HG02678 (cell line): ENCODE measurements around the gene SLC8A2.
"Not testable (repeated sequence)": the region's sequence is repeated elsewhere in the genome, so short reads cannot be mapped to it uniquely, and the experiment has no call there.

Source experiments
- ATAC-seq: cut with Tn5 transposase; IDR thresholded peaks from one replicate; pipeline ENCODE4 v1.9.1; 2021; ENCODE audit warnings: mild to moderate bottlenecking, moderate library complexity; ENCODE audit not compliant: unreplicated experiment

SLC8A2 gene

DNA sequence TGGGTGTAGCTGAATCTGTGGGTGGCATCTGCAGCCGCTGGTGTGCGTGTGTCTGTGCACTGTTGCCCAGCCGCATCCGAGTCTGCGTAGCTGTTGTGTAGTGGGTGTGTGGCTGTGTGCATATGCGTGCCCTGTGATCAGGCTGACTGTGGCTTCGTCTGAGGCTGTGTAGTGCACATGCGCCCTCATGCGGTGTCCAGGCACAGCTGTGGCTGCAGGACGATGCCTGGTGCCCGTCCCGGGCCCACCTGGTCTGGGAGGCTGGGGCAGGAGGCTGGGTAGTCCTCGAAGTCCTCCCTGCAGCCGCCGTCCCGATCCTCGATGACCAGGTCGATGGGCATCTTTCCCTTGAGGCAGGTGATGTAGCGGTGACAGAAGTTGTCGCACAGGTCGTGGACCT, 57.2 kb downstream of the SLC8A2 start:
- ATAC-seq, result no peak

DNA sequence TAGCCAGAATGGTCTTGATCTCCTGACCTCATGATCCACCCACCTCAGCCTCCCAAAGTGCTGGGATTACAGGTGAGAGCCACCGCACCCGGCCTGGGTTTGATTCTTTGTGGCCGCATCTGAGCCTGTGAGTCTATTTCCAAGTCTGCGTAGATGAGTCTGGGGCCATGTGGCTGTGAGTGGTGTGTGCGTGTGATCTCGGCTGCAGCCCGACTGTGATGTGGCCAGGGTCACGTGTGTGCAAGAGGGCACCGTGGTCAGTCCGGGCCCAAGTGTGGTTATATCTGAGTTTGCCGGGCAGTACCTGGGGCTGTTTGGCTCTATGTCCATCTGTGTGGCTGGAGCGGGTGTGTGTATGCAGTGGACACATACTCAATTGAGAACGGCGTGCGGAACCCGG, 57.8 kb downstream of the SLC8A2 start:
- ATAC-seq, result no peak

DNA sequence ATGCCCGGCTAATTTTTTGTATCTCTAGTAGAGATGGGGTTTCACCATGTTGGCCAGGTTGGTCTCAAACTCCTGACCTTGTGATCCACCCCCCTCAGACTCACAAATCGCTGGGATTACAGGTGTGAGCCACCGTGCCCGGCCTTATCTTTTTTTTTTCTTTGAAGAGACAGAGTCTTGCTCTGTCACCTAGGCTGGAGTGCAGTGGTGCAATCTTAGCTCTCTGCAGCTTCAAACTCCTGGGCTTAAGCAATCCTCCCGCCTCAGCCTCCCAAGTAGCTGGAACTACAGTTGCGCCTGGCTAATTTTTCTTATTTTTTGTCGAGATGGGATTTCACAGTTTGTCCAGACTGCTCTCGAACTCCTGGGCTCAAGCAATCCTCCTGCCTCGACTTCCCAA, 60.0 kb downstream of the SLC8A2 start:
- not testable (repeated sequence) for ATAC-seq

DNA sequence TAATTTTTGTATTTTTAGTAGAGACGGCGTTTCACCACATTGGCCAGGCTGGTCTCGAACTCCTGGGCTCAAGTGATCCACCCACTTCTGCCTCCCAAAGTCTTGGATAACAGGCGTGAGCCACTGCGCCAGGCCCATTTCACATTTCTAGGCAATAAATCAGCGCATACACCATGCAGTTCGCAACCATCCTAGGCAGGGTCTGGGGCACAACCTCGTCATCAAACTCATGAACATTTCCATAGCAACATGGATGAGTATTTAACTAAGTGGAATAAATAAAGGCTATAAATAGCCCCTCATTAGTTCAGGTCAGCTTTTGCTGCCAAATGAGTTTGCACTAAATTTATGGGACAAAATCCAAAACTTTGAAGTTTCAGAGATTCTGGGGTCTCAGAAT, 60.6 kb downstream of the SLC8A2 start:
- no peak for ATAC-seq

DNA sequence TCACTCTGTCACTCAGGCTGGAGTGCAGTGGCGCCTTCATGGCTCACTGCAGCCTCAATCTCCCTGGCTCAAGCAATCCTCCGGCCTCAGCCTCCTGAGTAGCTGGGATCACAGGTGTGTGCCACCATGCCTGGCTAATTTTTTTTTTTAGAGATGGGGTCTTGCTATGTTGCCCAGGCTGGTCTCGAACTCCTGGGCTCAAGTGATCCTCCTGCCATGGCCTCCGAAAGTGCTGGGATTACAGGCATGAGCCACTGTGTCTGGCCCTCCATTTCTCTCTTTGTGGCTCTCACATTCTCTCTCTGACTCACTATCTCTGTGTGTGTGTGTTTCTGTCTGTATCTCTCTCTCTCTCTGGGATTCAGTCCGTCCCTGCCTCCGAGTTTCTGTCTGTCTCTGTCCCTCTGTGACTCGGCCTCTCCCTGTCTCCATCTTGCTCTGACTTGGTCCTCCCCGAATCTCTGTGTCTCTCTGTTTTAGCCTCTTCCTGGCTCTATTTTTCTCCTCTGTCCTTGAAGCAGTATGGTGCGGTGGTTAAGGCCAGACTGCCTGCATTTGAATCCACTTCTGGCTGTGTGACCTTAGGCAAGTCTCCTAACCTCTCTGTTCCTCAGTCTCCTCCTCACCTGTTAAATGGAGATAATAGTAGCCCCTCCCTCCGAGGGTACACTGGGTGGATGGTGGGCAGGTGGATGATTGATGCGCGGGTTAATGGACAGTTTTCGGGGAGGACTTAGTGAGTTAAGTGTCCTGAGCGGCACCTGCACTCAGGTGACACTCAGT, 63.3 kb downstream of the SLC8A2 start:
- no peak for ATAC-seq

DNA sequence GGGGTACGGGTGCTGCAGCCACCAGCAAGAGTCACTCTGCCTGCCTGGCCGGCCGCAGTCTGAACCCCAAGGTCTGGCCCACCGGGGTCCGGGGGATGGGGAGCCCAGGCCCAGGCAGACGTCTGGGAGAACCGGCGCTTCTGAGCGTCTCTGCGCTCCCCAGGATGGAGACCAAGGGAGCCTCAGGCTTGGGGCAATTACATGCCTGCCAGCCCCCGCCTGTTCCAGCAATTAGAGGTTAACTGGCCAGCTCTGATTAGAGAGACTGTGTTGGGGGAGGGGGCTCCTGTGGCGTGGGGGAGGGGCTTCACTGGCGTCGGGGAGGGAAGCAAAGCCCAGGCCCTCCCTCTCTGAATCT, 64.3 kb downstream of the SLC8A2 start:
- no peak for ATAC-seq

DNA sequence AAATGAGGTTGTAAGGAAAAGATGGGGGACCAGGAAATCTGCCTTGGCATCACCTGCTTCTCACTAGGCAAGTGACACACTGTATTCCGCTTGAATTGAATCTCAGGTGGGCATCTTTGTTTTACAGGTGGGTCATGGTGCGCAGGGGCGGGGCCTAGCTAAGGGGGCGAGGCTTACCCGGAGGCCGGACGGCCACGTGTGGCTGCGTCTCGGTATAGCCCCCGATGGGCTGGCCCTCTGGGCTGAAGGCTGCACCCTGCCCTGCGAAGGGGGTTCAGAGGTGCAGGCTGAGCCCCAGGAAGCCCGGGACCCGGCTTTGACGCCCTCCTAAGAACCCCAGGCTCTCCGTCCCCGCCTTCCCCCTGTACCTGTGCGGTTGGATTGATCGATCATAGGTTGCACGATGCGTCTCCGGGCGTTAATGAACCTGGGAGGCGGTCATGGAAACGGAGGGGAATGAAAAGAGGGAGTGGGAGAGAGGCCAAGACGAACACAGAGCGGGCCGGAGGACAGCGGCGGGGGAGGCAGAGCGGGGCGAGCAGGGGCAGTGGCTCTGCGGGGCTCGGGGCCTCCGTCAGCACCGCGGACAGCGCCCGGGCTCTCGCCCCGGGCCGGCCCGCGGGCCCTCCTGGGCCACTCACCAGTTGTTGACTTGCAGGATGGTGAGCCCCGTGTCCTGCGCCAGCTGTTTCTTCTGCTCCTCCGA, 64.8 kb downstream of the SLC8A2 start:
- no peak for ATAC-seq

DNA sequence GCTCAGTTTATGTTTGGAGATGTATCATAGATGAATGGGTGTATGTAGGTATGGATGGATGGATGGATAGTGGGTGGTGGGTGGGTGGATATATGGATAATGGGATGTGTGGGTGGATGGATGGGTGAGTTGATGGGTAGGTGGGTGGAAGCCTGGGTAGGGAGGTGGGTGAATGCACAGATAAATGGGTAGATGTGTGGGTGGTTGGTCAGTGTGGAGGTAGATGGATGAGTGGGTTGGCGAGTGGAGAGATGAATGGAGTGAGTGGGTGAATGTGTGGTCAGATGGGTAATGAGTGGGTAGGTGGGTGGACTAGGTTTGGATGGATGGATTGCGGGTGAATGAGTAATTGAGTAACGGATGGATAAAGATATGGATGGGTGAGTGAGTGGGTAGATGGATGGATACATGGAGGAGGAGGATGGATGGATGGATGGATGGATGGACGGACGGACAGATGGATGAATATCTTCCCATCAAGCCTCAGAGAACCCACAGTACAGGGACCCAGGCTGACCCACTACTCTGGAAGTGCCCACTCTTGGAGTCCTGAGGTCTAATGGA, 65.8 kb downstream of the SLC8A2 start:
- no peak for ATAC-seq

DNA sequence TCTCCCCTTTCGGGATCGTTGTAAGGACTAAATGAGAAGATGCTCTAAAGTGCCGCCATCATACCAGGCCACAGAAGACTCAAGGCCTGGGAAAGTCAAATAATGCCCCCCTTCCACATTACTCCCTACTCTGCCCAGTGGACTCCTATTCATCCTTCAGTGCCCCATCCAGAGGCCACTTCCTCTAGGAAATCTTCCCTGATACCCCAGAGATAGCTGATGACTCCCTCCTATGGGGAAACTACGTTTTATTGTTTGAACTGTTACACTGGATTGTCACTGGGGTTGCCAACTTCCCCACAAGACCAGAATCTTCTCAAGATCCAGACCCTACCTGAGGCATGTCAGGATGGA, 66.5 kb downstream of the SLC8A2 start:
- ATAC-seq, result no peak

DNA sequence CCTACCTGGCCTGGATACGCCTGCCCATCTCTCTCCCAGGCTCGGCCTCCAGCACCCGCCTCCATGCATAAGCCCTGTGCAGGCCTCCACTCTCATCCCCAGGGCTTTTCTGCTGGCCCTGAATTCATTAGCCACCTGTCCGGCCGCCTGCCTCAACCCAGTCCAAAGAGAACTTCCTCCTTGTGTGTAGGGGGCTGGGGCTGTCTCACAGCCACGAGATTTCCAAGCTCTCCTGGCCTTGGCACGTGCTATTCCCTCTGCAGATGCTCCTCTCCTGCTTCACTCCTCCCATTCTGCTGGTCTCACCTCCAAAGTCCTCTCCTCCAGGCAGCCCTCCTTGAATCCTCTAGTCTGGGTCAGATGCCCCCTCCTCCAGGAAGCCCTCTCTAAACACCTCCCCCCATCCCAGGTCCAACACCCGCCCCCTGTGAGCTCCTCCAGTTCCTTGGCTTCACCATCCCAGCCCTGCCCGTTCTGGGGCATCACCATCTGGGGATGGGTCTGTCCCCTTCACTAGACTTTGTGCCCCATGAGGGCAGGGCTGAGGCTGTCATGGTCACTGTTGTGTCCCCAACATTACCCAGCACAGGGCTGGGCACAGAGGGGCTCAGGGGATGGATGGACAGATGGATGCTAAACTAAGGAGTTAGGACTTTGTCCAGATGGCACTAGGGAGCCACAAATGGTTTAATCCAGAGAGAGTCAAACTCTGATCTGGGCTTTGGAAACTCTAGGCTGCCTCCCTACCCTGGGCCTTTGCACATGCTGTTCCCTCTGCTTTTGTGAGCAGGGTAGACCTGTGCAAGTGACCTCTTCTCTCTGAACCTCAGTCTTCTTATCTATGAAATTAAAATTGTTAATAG, 67.1 kb downstream of the SLC8A2 start:
- no peak for ATAC-seq

DNA sequence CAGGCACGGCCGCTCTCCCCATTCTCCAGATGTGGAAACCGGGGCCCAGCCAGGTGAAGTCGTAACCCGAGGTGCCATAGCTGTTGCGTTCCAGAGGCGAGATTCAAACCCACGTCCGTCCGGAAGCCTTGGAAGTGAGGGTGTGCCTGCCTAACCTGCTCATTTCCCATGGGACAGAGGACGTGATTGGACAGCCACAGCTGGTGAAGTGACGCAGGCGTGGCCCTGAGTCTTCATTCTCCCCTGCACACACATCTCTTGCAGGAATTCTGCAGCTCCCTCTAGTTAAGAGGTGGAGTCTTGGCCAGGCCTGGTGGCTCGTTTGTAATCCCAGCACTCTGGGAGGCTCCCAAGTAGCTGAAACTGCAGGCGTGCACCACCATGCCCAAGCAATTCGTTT, 69.2 kb downstream of the SLC8A2 start:
- ATAC-seq, result no peak

DNA sequence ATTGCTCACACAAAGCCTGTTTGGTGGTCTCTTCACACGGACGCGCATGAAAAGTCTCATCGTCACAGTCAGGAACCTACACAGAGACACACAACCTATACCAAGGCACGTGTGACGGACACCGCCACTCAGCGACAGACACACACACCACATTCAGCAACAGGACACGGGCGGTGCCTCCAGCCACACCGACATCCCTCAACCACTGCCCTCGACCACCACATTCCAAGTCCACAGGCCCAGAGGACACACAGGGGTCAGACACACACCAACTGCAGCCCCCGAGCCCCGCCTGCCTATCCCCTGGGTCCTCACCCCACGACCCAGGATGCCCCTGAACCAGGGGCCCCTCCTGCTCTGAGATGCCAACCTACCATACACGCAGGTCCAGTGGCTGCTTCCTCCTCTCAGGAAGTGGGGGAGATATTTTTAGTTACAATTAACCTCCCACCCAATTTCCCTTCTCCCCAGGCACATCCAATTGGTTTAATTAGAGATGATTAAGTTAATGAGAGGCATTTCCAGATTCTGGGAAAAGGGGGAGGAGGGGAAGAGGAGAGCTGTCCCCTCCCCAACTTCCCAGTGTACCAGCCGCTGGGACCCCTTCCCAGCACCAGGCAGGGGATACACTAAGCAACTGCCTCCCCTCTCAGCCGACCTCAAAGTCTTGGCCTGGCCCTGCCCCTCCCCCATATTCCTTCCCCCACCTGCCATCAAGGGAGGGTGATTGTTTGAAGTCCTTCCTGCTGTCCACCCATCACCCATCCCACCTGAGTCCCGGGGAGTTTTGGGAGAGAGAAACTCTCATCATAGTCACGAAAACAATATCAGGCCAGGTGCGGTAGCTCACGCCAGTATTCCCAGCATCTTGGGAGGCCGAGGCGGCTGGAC, 72.7 kb downstream of the SLC8A2 start:
- ATAC-seq, result no peak

DNA sequence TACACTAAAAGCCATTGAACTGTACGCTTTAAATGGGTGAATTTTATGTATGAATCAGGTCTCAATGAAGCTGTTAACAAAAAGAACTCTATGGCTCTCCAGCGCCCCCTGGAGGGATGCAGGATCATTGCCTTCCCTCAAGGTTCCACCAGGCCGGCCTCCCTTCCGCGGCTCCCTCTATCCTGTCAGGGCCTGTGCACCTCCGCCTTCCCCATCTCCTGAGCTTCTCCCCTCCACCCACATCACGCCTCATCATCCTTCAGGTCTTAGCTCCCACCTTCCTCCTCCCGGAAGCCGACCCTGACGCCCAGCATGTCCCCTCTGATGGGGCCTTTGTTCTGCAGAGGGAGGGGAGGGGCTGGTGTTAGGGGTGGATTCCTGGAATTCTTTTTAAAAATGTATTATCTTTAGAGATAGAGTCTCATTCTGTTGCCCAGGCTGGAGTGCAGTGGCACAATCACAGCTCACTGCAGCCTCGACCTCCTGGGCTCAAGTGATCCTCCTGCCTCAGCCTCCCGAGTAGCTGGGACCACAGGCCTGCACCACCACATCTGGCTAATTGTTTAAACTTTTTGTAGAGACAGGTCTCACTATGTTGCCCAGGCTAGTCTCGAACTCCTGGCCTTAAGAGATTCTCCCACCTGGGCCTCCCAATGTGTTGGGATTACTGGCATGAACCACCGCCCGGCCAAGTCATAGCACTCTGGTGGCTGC, 80.0 kb downstream of the SLC8A2 start:
- no peak for ATAC-seq

DNA sequence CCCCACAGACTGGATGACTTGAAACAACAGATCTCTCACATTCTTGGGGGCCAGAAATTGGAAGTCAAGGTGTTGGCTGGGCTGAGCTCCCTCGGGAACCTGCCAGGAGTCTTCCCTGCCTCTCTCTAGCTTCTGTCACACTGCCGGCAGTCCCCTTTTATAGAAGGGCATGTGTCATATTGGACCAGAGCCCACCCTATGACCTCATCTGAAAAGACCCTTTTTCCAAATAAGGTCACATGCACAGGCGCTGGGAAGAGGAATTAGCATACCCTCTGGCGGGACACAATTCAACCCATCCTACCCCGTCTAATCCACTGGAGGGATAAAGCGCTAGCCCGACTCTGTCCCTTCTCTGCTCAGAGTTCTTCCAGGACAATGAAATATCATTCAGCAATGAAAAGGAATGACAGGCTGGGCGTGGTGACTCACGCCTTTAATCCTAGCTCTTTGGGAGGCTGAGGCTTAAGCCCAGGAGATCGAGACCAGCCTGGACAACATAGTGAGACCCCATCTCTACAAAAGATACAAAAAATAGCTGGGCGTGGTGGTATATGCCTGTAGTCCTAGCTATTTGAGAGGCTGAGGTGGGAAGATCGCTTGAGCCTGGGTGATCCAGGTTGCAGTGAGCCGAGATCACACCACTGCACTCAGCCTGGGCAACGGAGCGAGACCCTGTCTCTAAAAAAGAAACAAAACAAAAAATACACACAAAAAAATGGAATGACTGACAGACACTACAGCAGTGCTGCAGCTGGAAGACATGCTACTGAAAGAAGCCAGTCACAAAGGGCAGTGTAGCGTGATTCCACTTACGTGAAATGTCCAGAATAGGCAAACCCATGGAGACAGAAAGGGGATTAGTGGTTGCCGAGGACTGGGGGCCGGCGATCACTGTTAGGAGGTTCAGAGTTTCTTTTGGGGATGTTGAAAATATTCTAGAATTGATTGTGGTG, 80.9 kb downstream of the SLC8A2 start:
- no peak for ATAC-seq

DNA sequence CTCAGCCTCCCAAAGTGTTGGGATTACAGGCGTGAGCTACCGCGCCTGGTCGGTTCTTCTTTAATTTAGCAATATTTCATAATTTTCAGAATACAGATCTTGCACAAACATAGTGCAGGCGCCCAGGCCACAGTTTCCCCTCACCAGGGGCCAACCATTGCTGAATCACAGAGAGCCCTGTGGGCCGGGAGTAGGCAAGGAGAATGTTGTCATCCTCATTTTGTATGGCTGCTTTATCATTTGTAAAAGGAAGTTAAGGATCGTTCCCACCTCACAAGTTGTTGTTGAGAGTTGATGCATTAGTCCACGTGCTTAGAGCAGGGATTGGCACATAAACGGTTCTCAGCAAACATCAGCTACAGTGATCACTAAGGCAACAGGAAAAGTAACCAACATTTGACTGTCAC, 82.5 kb downstream of the SLC8A2 start:
- ATAC-seq, result no peak

DNA sequence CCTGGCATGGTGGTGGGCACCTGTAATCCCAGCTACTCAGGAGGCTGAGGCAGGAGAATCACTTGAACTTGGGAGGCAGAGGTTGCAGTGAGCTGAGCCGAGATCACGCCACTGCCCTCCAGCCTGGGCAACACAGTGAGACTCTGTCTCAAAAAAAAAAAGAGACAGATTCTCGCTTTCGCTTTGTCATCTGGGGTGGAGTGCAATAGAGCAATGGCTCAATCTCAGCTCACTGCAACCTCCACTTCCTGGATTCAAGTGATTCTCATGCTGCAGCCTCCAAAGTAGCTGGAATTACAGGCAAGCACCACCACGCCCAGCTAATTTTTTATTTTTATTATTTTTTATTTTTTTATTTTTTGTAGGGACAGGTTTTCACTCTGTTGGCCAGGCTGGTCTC, 83.0 kb downstream of the SLC8A2 start:
- not testable (repeated sequence) for ATAC-seq

DNA sequence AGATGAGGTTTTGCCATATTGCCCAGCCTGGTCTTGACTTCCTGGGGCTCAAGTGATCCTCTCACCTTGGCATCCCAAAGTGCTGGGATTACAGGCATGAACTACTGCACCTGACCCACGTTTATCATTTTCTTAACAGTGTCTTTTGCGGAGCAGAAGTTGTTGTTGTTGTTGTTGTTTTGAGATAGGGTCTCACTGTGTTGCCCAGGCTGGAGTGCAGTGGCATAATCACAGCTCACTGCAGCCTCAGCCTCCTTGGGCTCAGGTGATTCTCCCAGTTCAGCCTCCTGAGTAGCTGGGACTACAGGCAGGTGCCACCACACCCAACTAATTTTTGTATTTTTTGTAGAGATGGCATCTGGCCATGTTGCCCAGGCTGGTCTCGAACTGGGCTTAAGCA, 84.1 kb downstream of the SLC8A2 start:
- ATAC-seq, result not testable (repeated sequence)

DNA sequence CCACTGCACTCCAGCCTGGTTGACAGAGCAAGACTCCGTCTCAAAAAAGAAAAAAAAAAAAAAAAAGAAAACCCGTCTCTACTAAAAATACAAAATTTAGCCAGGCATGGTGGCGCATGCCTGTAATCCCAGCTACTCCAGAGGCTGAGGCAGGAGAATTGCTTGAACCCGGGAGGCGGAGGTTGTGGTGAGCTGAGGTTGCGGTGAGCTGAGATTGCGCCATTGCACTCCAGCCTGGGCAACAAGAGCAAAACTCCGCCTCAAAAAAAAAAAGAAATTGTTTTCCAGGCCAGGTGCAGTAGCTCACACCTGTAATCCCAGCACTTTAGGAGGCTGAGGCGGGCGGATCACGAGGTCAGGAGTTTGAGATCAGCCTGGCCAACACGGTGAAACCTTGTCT, 85.1 kb downstream of the SLC8A2 start:
- not testable (repeated sequence) for ATAC-seq

DNA sequence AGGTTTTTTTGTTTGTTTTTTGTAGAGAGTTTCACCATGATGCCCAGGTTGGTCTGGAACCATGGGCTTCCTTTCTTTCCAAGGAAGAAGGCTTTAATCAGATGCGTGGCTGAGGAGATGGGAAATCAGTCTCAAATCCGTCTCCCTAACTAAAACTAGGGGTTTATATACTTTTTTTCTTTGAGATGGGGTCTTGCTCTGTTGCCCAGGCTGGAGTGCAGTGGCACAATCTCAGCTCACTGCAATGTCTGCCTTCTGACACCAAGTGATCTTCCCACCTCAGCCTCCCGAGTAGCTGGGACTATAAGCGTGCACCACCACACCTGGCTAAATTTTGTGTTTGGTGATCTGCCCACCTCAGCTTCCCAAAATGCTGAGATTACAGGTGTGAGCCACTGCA, 87.2 kb downstream of the SLC8A2 start:
- not testable (repeated sequence) for ATAC-seq
